ENCODE data around the gene CRYBB1.
A peak's percentile ranks its signal among the peaks of the same experiment; 100 is the strongest.

The CRYBB1 gene

GRCh38 chr22:26602127-26602526 lies 15.7 kb downstream of the CRYBB1 start:
- no peak for DNase-seq

GRCh38 chr22:26601726-26602125 lies 16.1 kb downstream of the CRYBB1 start:
- DNase-seq = no peak

- DNase-seq = peak; percentile 26
Measured at GRCh38 chr22:26599505-26599904, 18.3 kb downstream of the CRYBB1 start.

- no peak for DNase-seq
Measured at GRCh38 chr22:26597480-26597879, 20.3 kb downstream of the CRYBB1 start.

GRCh38 chr22:26597026-26597425 lies 20.8 kb downstream of the CRYBB1 start:
- no peak for DNase-seq

GRCh38 chr22:26593763-26594162 lies 24.1 kb downstream of the CRYBB1 start:
- DNase-seq = no peak

- no peak for DNase-seq
Measured at GRCh38 chr22:26592421-26592891, 25.4 kb downstream of the CRYBB1 start.

- DNase-seq = peak; percentile 4
Measured at GRCh38 chr22:26589845-26590736, 27.7 kb downstream of the CRYBB1 start, which contains the start of gene TPST2. TSS of gene TPST2 (minus strand) at chr22:26590132. CDS start at chr22:26541630, 48,502 bp downstream.

GRCh38 chr22:26589367-26589844 lies 28.4 kb downstream of the CRYBB1 start:
- no peak for DNase-seq

GRCh38 chr22:26588729-26589366 lies 29.0 kb downstream of the CRYBB1 start:
- no peak for DNase-seq

- DNase-seq = no peak
Measured at GRCh38 chr22:26587991-26588613, 29.7 kb downstream of the CRYBB1 start.

GRCh38 chr22:26586556-26587325 lies 31.1 kb downstream of the CRYBB1 start:
- DNase-seq = no peak

GRCh38 chr22:26585104-26585790 lies 32.6 kb downstream of the CRYBB1 start:
- DNase-seq = peak; percentile 54

- no peak for DNase-seq
Measured at GRCh38 chr22:26584010-26584409, 33.8 kb downstream of the CRYBB1 start.

- DNase-seq = no peak
Measured at GRCh38 chr22:26581633-26582168, 36.1 kb downstream of the CRYBB1 start.

GRCh38 chr22:26581026-26581425 lies 36.8 kb downstream of the CRYBB1 start:
- no peak for DNase-seq

GRCh38 chr22:26580240-26580962 lies 37.4 kb downstream of the CRYBB1 start:
- no peak for DNase-seq

GRCh38 chr22:26579331-26579886 lies 38.4 kb downstream of the CRYBB1 start:
- DNase-seq = no peak

- no peak for DNase-seq
Measured at GRCh38 chr22:26577081-26577480, 40.7 kb downstream of the CRYBB1 start.

- DNase-seq = no peak
Measured at GRCh38 chr22:26576026-26576680, 41.7 kb downstream of the CRYBB1 start.
